Osteoblast (primary cell): ENCODE results near the gene POLD1. TPM values are rescaled to one million over a fixed set of nuclear protein-coding genes. Genes with fewer than 3 reads are reported as not detected.

Experiments
- DNase-seq: peaks from one replicate; pipeline ENCODE4 v3.0.0; 2011; ENCODE audit warnings: low spot score, mixed read lengths; ENCODE audit not compliant: insufficient read length; ENCODE audit errors: missing footprints
- H2AFZ ChIP-seq: 2 replicates; pipeline ENCODE4 v1.6.0; 2011; ENCODE audit warnings: mild to moderate bottlenecking, low read length
- H3K27ac ChIP-seq: 2 replicates; pipeline ENCODE4 v1.5.1; 2011; ENCODE audit warnings: mild to moderate bottlenecking, low read depth, low read length, moderate library complexity
- H3K27me3 ChIP-seq: 2 replicates; pipeline ENCODE4 v1.6.0; 2012; ENCODE audit warnings: mild to moderate bottlenecking, control low read depth, inconsistent platforms, low read length, moderate library complexity; ENCODE audit not compliant: insufficient read depth
- H3K36me3 ChIP-seq: 2 replicates; pipeline ENCODE4 v1.5.1; 2011; ENCODE audit warnings: mild to moderate bottlenecking, low read length, control low read depth, moderate library complexity; ENCODE audit not compliant: insufficient read depth
- H3K4me1 ChIP-seq: 2 replicates; pipeline ENCODE4 v1.5.1; 2011; ENCODE audit warnings: mild to moderate bottlenecking, low read length, control low read depth, moderate library complexity; ENCODE audit not compliant: insufficient read depth
- H3K4me2 ChIP-seq: 2 replicates; pipeline ENCODE4 v1.6.0; 2011; ENCODE audit warnings: mild to moderate bottlenecking, low read length; ENCODE audit not compliant: insufficient read depth
- H3K4me3 ChIP-seq: fragments of 200-600 bp; sonication (generic); 3 replicates; pipeline ENCODE4 v1.5.1; 2012; ENCODE audit warnings: mild to moderate bottlenecking, low read length, inconsistent platforms; ENCODE audit not compliant: insufficient read depth
- H3K79me2 ChIP-seq: 2 replicates; pipeline ENCODE4 v1.6.0; 2012; ENCODE audit warnings: mild to moderate bottlenecking, low read length, control low read depth, inconsistent platforms; ENCODE audit not compliant: insufficient read depth
- H3K9me3 ChIP-seq: 2 replicates; pipeline ENCODE4 v1.5.1; 2011; ENCODE audit warnings: low read depth, low read length, control low read depth
- H4K20me1 ChIP-seq: 2 replicates; pipeline ENCODE4 v1.6.0; 2012; ENCODE audit warnings: mild to moderate bottlenecking, low read length, control low read depth; ENCODE audit not compliant: insufficient read depth
- total RNA-seq: library from RNA; depleted of rRNA; stranded (reverse); fragments of >200 nt; gene quantifications from 2 replicates; pipeline ENCODE4 v1.2.3, GENCODE V29; 2012
- TF ChIP-seq, protein P1 (sequence below): IDR thresholded peaks from 2 replicates; pipeline ENCODE4 v1.5.1; 2011; ENCODE audit warnings: mild to moderate bottlenecking, low read depth, low read length, moderate library complexity; ENCODE audit errors: extremely low read depth

The POLD1 gene
- total RNA-seq, 1 donor = 15.6 TPM

DNA sequence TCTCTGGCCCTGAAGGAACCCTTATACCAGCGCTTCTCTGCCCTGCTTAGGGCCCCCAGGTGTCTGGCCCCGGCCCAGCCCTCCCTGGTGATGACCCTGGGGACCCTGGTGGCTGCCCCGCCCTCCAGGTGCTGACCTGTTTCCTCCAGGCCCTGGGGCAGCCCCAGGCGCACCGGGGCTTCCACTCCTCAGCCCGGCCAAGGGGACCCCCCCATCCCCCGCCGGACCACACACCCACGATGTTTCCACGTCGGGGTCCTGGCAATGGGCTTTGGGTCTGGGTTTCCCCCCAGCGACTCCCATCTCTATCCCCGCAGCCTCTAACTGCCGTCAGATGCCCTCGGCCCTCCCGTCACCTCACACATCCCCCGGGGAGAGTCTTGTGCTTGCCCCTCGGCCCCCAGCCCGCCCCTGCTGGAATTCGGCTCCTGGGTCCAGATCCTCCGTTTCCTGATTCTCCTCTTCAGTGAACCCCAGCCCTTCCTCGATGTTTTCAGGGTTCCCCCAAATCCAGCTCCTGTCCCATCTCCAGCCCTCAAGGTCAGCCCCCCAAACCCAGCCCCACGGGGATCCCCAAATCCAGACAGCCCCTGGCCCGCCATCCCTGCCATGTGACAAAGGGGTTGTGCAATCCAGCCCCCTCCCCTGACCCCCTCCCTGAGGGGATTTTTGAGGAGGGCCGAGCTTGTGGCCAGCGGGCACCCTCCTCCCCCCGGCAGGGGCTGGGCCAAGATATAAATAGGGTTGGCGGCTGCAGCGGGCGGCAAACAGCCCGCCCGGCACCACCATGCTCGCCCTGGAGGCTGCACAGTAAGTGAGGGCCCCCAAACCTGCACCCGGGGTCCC lies 34.3 kb downstream of the POLD1 start, which contains the start of gene SPIB:
TSS of gene SPIB (plus strand) at position 763 of the 846 bp plus-strand sequence. CDS start at position 788, 25 bp downstream.
- DNase-seq = no peak
- H3K4me2 ChIP-seq = no peak within 1 kb of the TSS
- H3K27ac ChIP-seq = no peak within 1 kb of the TSS
- H3K9me3 ChIP-seq = no peaks in the 10 kb centered on the region
- peaks cover 10% of the 10 kb centered on the region for H3K27me3 ChIP-seq
- no peak within 1 kb of the TSS for H2AFZ ChIP-seq
- TF ChIP-seq, protein P1, sequence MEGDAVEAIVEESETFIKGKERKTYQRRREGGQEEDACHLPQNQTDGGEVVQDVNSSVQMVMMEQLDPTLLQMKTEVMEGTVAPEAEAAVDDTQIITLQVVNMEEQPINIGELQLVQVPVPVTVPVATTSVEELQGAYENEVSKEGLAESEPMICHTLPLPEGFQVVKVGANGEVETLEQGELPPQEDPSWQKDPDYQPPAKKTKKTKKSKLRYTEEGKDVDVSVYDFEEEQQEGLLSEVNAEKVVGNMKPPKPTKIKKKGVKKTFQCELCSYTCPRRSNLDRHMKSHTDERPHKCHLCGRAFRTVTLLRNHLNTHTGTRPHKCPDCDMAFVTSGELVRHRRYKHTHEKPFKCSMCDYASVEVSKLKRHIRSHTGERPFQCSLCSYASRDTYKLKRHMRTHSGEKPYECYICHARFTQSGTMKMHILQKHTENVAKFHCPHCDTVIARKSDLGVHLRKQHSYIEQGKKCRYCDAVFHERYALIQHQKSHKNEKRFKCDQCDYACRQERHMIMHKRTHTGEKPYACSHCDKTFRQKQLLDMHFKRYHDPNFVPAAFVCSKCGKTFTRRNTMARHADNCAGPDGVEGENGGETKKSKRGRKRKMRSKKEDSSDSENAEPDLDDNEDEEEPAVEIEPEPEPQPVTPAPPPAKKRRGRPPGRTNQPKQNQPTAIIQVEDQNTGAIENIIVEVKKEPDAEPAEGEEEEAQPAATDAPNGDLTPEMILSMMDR = no peak
- no peaks in the 10 kb centered on the region for H4K20me1 ChIP-seq
- H3K4me1 ChIP-seq = no peaks in the 10 kb centered on the region
- no peak within 1 kb of the TSS for H3K4me3 ChIP-seq
- no peaks in the 10 kb centered on the region for H3K36me3 ChIP-seq
- no peaks in the 10 kb centered on the region for H3K79me2 ChIP-seq

DNA sequence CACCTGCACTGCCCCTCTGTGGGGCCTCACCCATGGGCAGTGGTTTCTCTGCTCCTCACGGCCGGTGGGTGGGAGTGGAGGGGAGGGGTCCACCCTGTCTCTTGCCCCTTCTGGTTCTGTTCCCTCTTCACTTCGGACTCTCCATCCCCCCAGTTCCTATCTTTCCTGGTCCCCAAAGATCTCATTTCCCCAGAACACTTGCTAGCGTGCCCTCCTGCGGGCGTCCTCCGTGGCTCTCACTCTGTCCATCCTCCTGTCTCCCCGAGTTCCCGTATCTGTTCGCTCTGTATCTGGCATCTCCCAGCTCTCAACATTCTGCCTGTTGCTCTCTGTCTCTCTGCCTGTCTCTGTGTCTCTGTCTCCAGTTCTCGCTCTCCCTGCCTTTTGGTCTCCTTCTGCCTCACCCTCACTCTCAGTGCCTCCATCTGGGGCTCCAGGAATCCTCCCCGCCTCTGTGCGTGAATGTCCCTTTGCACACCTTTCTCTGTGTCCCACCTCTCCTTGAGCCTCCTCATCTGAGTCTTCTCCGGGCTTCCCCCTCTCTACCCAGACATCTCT lies 35.0 kb downstream of the POLD1 start:
- Histone ChIP-seq H3K4me3 (no peak overlapping the region), H3K79me2 (no peaks in the 10 kb centered on the region), H3K36me3 (no peaks in the 10 kb centered on the region), H2AFZ (no peak overlapping the region), H3K4me2 (no peak overlapping the region), H4K20me1 (no peaks in the 10 kb centered on the region), H3K9me3 (no peaks in the 10 kb centered on the region), H3K4me1 (no peaks in the 10 kb centered on the region), H3K27ac (no peak overlapping the region), H3K27me3 (peaks cover 10% of the 10 kb centered on the region)
- TF ChIP-seq, protein P1 = no peak
- DNase-seq = no peak

DNA sequence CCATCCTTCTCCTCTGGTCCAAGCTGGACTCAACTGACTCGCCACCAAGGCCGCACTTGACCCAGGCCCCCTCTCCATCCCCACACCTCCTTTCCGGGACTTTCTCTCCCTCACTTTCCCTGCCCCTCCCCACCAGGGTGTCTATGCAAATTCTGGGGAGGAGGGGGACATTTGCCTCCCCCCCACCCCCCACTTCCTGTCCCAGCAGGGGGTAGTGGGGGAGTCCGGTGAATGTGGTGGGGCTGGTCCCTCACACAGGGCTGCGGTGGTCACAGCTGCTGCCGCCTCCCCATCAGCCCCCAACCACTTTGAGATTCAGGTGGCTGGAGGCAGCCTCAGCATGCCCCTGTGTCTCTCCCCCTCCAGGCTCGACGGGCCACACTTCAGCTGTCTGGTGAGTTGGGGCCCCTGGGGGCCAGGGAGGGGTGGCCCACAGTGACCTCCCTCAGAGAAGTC lies 35.5 kb downstream of the POLD1 start:
- H3K4me1 ChIP-seq = no peaks in the 10 kb centered on the region
- H3K4me3 ChIP-seq = no peak overlapping the region
- H2AFZ ChIP-seq = no peak overlapping the region
- no peak overlapping the region for H3K4me2 ChIP-seq
- H3K27ac ChIP-seq = no peak overlapping the region
- no peaks in the 10 kb centered on the region for H3K79me2 ChIP-seq
- DNase-seq = no peak
- TF ChIP-seq, protein P1 = no peak
- H3K9me3 ChIP-seq = no peaks in the 10 kb centered on the region
- no peaks in the 10 kb centered on the region for H4K20me1 ChIP-seq
- peaks cover 10% of the 10 kb centered on the region for H3K27me3 ChIP-seq
- H3K36me3 ChIP-seq = no peaks in the 10 kb centered on the region

DNA sequence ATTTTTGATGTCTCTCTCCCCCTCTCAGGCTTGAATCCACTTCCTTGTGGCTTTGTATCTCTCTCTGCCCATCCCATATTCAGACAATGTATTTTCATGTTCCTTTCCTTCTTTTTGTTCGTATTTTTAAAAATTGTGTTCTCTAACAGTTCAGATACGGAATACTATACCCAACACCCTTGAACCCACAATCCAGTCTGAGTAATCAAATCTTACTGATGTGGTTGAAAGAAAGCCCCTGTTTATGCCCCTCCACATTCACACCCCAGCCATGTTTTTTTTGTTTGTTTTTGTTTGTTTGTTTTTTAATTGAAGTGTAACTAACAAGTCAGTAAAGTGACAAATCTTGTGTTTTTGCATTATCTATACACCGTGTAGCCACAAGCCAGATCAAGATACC lies 36.0 kb downstream of the POLD1 start:
- H3K4me2 ChIP-seq = no peak overlapping the region
- no peaks in the 10 kb centered on the region for H3K9me3 ChIP-seq
- no peaks in the 10 kb centered on the region for H3K79me2 ChIP-seq
- no peaks in the 10 kb centered on the region for H4K20me1 ChIP-seq
- no peak for DNase-seq
- no peak overlapping the region for H3K4me3 ChIP-seq
- H3K4me1 ChIP-seq = no peaks in the 10 kb centered on the region
- TF ChIP-seq, protein P1 = no peak
- H2AFZ ChIP-seq = no peak overlapping the region
- H3K36me3 ChIP-seq = no peaks in the 10 kb centered on the region
- H3K27ac ChIP-seq = no peak overlapping the region
- H3K27me3 ChIP-seq = peaks cover 10% of the 10 kb centered on the region
